NT2/D1 (cell line): Measurements from ENCODE around the gene ZSWIM6.

ENCODE experiments used
- DNase-seq: peaks from one replicate; pipeline ENCODE4 v3.0.0-alpha.2; 2011; ENCODE audit warnings: low read depth, low spot score
- H3K27me3 ChIP-seq: 2 replicates; pipeline ENCODE4 v1.6.0; 2011; ENCODE audit warnings: mild to moderate bottlenecking; ENCODE audit not compliant: insufficient read length, insufficient read depth
- H3K36me3 ChIP-seq: 2 replicates; pipeline ENCODE4 v1.6.1; 2011; ENCODE audit warnings: mild to moderate bottlenecking, low read length, mixed read lengths; ENCODE audit not compliant: insufficient read depth, insufficient read length
- H3K4me1 ChIP-seq: 2 replicates; pipeline ENCODE4 v1.5.1; 2011; ENCODE audit not compliant: insufficient read depth, insufficient read length
- H3K4me3 ChIP-seq: 2 replicates; pipeline ENCODE4 v1.5.1; 2011; ENCODE audit warnings: low read depth; ENCODE audit not compliant: insufficient read length
- H3K9ac ChIP-seq: 2 replicates; pipeline ENCODE4 v1.6.0; 2011; ENCODE audit warnings: low read depth; ENCODE audit not compliant: insufficient read length
- H3K9me3 ChIP-seq: 2 replicates; pipeline ENCODE4 v1.5.1; 2011; ENCODE audit warnings: mild to moderate bottlenecking, low read length; ENCODE audit not compliant: insufficient read depth
- SUZ12 ChIP-seq: IDR thresholded peaks from 2 replicates; pipeline ENCODE4 v1.6.1; 2011; ENCODE audit not compliant: insufficient read length, insufficient read depth; ENCODE audit errors: extremely low read depth
- YY1 ChIP-seq: IDR thresholded peaks from 2 replicates; pipeline ENCODE4 v1.6.1; 2011; ENCODE audit not compliant: insufficient read length, insufficient read depth
- ZNF274 ChIP-seq: IDR thresholded peaks from 2 replicates; pipeline ENCODE4 v1.6.1; 2011; ENCODE audit warnings: mild to moderate bottlenecking, low read depth, low read length

The ZSWIM6 gene

GRCh38 chr5:61496446-61496845, 164.4 kb downstream of the ZSWIM6 start:
- Histone ChIP-seq H3K4me1 (no peaks in the 10 kb centered on the region), H3K36me3 (peaks cover 9% of the 10 kb centered on the region), H3K9ac (no peak overlapping the region), H3K4me3 (no peak overlapping the region), H3K27me3 (no peaks in the 10 kb centered on the region), H3K9me3 (no peaks in the 10 kb centered on the region)
- TF ChIP-seq SUZ12: no peak
- no peak for TF ChIP-seq ZNF274
- no peak for TF ChIP-seq YY1
- no peak for DNase-seq

GRCh38 chr5:61496860-61497259, 164.8 kb downstream of the ZSWIM6 start:
- Histone ChIP-seq H3K27me3 (no peaks in the 10 kb centered on the region), H3K4me3 (no peak overlapping the region), H3K9me3 (no peaks in the 10 kb centered on the region), H3K4me1 (no peaks in the 10 kb centered on the region), H3K36me3 (peaks cover 9% of the 10 kb centered on the region), H3K9ac (no peak overlapping the region)
- TF ChIP-seq ZNF274 (no peak), YY1 (no peak), SUZ12 (no peak)
- no peak for DNase-seq

- Histone ChIP-seq H3K9ac (no peak overlapping the region), H3K27me3 (no peaks in the 10 kb centered on the region), H3K9me3 (no peaks in the 10 kb centered on the region), H3K36me3 (peaks cover 9% of the 10 kb centered on the region), H3K4me3 (no peak overlapping the region), H3K4me1 (no peaks in the 10 kb centered on the region)
- no peak for TF ChIP-seq SUZ12
- no peak for TF ChIP-seq ZNF274
- TF ChIP-seq YY1: no peak
- DNase-seq: no peak
Measured at GRCh38 chr5:61498121-61498520, 166.1 kb downstream of the ZSWIM6 start.

- H3K4me3 ChIP-seq: no peak overlapping the region
- no peak overlapping the region for H3K9ac ChIP-seq
- no peaks in the 10 kb centered on the region for H3K27me3 ChIP-seq
- no peaks in the 10 kb centered on the region for H3K9me3 ChIP-seq
- TF ChIP-seq ZNF274: no peak
- TF ChIP-seq SUZ12: no peak
- no peak for TF ChIP-seq YY1
- DNase-seq: no peak
- H3K4me1 ChIP-seq: no peaks in the 10 kb centered on the region
- peaks cover 2% of the 10 kb centered on the region for H3K36me3 ChIP-seq
Measured at GRCh38 chr5:61501971-61502370, 169.9 kb downstream of the ZSWIM6 start.

- DNase-seq: no peak
Measured at GRCh38 chr5:61504143-61504770, 172.2 kb downstream of the ZSWIM6 start.

GRCh38 chr5:61505281-61505680, 173.2 kb downstream of the ZSWIM6 start:
- Histone ChIP-seq H3K36me3 (no peaks in the 10 kb centered on the region), H3K9me3 (no peaks in the 10 kb centered on the region), H3K4me3 (no peak overlapping the region), H3K27me3 (no peaks in the 10 kb centered on the region), H3K9ac (no peak overlapping the region), H3K4me1 (no peaks in the 10 kb centered on the region)
- TF ChIP-seq ZNF274: no peak
- no peak for TF ChIP-seq YY1
- no peak for TF ChIP-seq SUZ12
- DNase-seq: no peak

More at GRCh38 chr5:61504143-61504770, 172.2 kb downstream of the ZSWIM6 start:
- Histone ChIP-seq H3K9ac (no peak overlapping the region), H3K36me3 (no peaks in the 10 kb centered on the region), H3K4me1 (no peaks in the 10 kb centered on the region), H3K4me3 (no peak overlapping the region), H3K9me3 (no peaks in the 10 kb centered on the region), H3K27me3 (no peaks in the 10 kb centered on the region)
- no peak for TF ChIP-seq SUZ12
- no peak for TF ChIP-seq ZNF274
- TF ChIP-seq YY1: no peak

GRCh38 chr5:61507232-61507631, 175.2 kb downstream of the ZSWIM6 start:
- H3K27me3 ChIP-seq: no peaks in the 10 kb centered on the region
- DNase-seq: no peak

More at GRCh38 chr5:61507232-61507631, 175.2 kb downstream of the ZSWIM6 start:
- no peak overlapping the region for H3K4me3 ChIP-seq
- no peak for TF ChIP-seq YY1
- no peak for TF ChIP-seq ZNF274
- TF ChIP-seq SUZ12: no peak
- H3K36me3 ChIP-seq: no peaks in the 10 kb centered on the region
- H3K4me1 ChIP-seq: no peaks in the 10 kb centered on the region
- H3K9me3 ChIP-seq: no peaks in the 10 kb centered on the region
- H3K9ac ChIP-seq: no peak overlapping the region
